Stimulated activated CD4-positive, alpha-beta T cell treated with anti-CD3 and anti-CD28 coated beads, TNF-alpha, amount 100 ng/mL, for 4 hours (primary cell): Measurements from ENCODE around the gene CSNK1G1.

Experiments
- DNase-seq, 3 experiments: peaks; one replicate each; pipeline ENCODE4 v3.0.0-alpha.2; 2020; ENCODE audit warnings: low read depth in 3 of 3

CSNK1G1 gene

GRCh38 chr15:64153480-64154367 is 202.2 kb downstream of the CSNK1G1 start:
- DNase-seq = peak; percentile 79 to 96 (median 81)

DNA sequence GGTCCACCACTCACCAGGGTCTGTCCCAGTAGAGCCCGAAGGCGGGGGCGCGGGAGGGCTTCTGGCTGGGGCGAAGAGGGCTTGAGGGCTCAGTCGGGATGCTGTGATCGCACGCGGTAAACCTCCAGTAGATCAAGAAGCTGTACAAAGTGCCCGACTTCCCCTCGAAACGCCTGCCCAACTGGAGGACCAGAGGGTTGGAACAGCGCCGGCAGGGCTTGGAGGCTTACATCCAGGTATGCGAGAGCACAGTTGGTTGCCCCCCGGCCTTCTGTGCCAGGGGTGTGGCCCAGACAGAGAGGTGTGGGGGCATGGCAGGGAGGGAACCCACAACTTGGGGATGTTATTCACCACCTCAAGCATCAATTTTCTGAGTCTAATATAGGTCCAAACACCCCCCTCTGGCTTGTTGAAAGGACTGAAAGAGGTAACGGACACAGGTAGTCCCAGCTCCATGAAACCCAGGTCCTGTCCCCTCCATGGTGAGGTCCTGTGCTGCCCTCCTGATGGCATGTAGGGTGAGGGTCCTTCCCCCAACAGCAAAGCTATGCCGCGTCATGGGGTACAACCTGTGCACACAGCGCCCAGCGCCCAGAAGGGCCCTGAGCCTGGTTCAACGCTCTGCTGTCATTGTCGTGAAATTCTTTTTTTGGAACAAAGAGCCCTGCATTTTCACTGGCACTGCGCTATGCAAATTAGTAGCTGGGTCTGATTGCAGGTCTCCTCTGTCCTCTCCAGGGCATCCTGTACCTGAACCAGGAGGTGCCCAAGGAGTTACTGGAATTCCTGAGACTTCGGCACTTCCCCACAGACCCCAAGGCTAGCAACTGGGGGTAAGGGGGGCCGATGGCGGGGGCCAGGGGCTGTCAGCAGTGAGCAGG is 203.2 kb downstream of the CSNK1G1 start:
- DNase-seq = no peak

DNA sequence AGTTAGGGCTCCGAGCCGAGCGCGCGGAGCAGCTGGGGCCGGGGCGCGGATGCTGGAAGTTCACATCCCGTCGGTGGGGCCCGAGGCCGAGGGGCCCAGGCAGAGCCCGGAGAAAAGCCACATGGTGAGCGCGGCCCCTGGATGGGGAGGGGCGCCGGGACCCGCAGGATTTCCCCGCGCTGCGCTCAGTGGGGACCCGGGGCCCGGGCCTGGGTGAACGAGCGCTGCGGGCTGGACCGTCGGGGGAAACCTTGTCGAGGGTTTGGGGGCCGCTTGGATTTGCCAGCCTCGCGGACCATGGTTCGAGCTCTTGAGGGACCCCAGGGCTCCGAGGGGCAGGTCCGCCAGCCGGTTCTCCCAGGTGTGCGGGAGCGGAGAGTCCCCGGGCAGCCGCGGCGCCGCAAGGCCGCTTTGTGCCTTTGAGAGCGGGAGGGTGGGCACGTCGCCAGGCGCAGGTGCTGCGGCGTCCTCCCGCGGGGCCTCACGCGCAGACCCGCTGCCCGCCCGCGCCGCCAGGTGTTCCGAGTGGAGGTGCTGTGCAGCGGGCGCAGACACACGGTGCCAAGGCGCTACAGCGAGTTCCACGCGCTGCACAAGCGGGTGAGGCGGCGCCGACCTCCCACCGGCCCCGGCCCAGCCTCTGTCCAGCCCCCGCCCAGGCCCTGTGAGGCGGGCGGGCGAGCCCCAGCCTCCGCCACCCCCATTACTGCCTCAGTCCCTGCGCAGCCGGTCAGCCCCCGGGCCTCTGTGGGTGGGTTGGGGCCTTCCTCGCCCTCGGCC is 204.1 kb downstream of the CSNK1G1 start, which contains the start of gene SNX22:
TSS of gene SNX22 (plus strand) at position 5 of the 780 bp plus-strand sequence. CDS start at position 50, 45 bp downstream.
- DNase-seq = no peak

DNA sequence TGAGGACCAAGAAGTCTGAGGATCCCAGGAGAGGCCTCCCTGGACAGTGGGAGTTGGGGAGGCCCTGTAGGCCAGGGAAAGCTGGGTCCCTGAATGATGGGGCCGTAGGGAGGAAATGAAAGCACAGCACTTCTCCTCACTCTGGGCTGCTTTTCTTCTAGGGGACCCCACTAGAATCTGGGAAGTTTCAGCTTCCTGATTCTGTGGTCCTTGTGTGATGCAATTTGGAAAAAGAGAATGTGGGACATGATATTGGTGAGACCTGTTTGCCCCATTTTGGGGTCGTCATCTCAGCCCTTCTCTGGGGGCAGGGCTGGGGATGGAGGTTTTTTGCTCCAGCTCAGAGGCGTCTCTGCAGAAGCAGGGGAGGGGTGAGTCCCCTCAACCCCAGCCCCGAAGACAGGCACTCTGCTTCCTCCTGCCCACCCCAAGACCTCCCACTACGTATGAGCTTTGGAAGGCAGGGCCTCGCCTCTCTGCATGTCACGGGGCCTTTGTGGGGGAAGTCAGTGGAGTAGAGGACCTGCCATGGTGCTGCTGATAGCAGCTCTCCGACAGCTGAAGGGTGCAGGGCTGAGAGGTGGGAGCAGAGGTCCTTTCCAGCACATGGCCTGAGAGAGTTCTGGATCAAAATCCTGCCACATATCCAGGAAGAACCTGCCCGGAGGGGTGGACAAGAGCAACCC is 205.9 kb downstream of the CSNK1G1 start:
- DNase-seq = no peak

- no peak for DNase-seq
Observed at GRCh38 chr15:64149424-64149823, 206.5 kb downstream of the CSNK1G1 start.

- DNase-seq = no peak
Observed at GRCh38 chr15:64148581-64148980, 207.4 kb downstream of the CSNK1G1 start.

DNA sequence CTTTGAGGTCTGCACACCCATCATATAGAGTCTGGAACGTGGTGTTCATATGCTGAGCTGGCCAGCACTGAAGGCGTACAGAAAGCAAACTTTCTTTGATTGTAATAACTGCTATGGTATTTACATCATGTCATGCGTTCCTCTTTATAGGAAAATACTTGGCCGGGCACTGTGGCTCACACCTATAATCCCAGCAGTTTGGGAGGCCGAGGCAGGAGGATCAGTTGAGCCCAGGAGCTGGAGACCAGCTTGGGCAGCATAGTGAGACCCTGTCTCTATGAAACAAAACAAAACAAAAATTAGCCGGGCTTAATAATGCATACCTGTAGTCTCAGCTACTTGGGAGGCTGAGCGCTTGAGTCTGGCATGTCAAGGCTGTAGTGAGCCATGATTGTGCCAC is 207.8 kb downstream of the CSNK1G1 start:
- DNase-seq = no peak

- no peak for DNase-seq
Observed at GRCh38 chr15:64146885-64147681, 208.9 kb downstream of the CSNK1G1 start.

GRCh38 chr15:64146520-64146884 is 209.5 kb downstream of the CSNK1G1 start:
- DNase-seq = no peak

- DNase-seq = no peak
Observed at GRCh38 chr15:64146041-64146440, 209.9 kb downstream of the CSNK1G1 start.

GRCh38 chr15:64144565-64145281 is 211.2 kb downstream of the CSNK1G1 start:
- DNase-seq = no peak

- no peak for DNase-seq
Observed at GRCh38 chr15:64144192-64144564, 211.8 kb downstream of the CSNK1G1 start.

- no peak for DNase-seq
Observed at GRCh38 chr15:64143276-64143675, 212.7 kb downstream of the CSNK1G1 start.

GRCh38 chr15:64141798-64142512 is 214.0 kb downstream of the CSNK1G1 start:
- DNase-seq = no peak

GRCh38 chr15:64138331-64138941 is 217.5 kb downstream of the CSNK1G1 start:
- no peak for DNase-seq

DNA sequence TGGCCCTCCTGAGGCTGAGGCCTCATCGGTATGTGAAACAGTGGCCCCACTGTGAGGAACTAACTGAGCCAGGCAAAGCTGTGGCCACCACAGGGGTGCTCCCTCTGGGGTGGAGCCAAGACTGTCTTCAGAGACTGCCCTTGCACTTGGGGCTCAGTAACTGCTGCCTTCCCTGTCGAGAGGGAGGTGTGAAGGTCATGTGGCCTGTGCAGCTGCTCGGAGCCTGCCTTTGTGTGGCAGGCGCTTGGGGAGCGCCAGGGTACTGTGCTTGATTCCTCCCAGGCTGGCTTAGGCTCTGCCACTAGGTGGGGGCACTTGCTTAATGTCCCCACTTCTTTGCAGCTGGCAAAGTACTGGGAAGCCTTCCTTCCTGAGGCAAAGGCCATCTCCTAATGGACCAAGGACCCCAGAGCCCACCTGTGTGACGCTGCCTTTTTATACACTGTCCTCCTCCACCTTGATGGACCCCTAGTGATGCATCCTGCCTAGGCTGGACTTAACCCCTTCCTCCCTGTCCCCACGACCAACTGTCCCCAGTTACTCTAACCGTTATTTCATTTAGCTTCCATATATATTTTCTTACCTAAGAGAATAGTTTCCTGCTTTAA is 218.6 kb downstream of the CSNK1G1 start:
- DNase-seq = no peak

DNA sequence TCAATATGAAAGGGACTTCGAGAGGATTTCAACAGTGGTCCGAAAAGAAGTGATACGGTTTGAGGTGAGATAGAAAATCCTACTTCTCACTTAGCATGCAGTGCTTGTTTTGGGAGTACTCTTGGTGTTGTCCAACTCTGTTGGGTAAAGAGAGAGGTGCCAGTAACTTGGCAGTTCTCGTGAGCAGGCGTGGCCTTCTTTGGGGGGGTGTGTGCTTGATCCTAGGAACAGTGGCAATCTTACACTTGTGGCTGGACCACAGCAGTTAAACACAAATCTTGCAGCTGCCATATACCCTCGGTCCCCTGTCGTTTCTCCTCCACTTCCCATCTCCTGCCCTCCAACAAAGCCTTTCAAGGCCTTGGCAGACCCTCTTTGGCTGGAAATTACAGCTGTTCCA is 219.6 kb downstream of the CSNK1G1 start:
- no peak for DNase-seq

- no peak for DNase-seq
Observed at GRCh38 chr15:64134345-64134829, 221.6 kb downstream of the CSNK1G1 start.
